ENCODE data around the gene KIAA1328.

DNA sequence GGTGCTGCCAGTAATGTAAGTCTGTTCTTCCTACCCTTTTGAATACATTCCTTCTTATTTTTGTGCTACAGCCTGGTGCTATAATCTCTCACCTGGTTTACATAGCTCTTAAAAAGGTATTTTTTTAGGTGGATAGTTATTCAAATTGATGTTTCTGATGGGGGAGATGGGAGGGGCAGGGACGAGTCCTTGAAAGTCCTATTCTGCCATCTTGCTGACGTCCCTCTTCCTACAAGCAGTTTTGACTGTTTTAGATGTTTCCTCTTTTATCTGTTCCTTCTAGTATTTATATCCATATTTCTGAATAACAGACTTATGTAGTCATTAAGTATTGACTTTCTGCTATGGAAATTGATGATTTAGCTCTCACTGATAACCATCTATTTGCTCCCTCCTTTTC is 256.4 kb downstream of the KIAA1328 start:
- no peak for TF ChIP-seq CTCF (IDR thresholded peaks at IDR 0.05)
- no peak for TF ChIP-seq POLR2A (IDR thresholded peaks at IDR 0.05)

Measured in Peyer's patch (tissue), 4 donors.